Stimulated activated CD4-positive, alpha-beta T cell treated with anti-CD3 and anti-CD28 coated beads, Interleukin-15, amount 100 ng/mL, for 1 hour (primary cell): ENCODE measurements around the gene SLC6A3.

Source experiments
- DNase-seq, 2 donors: peaks; one replicate each; pipeline ENCODE4 v3.0.0-alpha.2; 2020; ENCODE audit warnings: low read depth in 1 of 2, low spot score in 1 of 2

The SLC6A3 gene

DNA sequence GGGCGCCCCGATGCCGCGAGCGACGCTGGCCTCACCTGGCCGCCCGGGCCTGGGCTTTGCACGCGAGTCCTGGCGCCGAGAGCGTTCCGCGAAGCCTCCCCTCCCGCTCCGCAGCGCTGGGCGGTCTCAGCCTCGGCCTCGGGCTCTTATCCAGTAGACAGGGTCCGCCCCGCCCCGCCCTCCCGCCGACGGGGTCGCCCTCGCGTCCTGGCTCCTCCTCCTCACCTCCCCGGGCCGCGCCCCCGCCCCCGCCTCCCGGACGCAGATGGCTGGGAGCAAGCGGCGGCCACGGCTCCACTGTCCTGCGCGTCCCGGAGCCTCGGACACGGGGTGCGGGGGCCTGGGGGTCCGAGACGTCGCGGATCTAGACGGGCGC, at the start of gene SLC6A3:
SLC6A3 (minus strand) TSS at position 128 of the 376 bp plus-strand sequence. CDS start 2,243 bp downstream, outside the sequence.
- DNase-seq, result no peak

- DNase-seq, result no peak
Measured at GRCh38 chr5:1493941-1494340, 48.7 kb upstream of the SLC6A3 start.

DNA sequence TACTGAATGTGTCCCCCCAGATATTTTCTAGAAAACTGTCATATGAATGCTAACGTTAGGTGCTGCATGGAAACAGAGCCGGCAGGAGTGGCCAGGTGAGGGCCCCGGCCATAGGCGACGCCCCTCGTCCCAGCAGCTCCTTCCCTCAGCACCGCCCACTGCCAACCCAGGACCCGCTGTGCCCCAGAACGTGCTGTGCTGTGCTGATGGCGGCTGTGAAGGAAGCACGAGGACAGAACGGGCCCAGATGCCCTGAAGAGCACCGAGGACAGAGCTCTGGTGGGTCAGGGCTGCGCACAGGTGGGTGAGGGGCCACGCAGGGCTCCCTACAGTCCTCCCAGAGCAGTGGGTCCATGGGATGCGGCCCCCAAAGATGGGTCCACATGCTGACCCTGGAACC, 48.2 kb upstream of the SLC6A3 start:
- DNase-seq, result no peak

DNA sequence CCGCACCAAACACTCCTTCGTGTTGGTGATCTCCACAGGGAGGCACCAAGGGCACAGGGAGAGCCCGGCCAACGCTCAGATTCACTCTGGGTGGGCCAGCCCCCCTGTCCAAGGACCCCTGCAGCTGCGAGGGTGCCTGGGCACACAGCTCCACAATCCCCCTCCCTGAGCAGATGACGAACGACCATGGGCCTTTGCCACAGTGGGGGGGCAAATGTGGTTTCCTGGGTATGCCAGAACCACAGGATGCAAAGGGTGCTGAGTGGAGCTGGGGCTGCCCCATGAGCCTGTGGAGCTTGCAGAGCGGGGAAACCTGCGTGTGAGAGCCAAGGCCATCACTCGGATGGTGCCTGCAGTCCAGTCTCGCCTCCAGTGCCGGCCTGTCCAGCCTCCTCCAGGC, 47.5 kb upstream of the SLC6A3 start:
- no peak for DNase-seq

- DNase-seq, result no peak
Measured at GRCh38 chr5:1490376-1490775, 45.1 kb upstream of the SLC6A3 start.

DNA sequence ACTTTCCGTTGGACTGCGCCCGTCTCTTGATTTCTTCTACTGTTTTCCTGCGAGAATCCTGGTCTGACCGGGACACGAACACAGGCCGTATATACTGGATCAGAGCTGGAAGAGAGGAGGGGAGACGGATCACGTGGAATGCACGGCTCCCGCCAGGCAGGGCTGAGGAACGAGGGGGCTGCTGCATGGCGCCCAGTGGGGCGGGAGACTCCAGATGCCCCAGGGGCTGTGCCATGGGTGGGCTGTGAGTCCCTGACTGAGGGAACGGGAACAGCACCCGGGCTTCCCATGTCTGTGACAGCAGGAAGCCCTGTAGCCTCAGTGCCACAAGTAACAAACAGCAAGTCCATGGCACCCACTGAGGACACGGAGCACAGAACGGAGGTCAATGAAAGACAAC, 44.5 kb upstream of the SLC6A3 start:
- no peak for DNase-seq

DNA sequence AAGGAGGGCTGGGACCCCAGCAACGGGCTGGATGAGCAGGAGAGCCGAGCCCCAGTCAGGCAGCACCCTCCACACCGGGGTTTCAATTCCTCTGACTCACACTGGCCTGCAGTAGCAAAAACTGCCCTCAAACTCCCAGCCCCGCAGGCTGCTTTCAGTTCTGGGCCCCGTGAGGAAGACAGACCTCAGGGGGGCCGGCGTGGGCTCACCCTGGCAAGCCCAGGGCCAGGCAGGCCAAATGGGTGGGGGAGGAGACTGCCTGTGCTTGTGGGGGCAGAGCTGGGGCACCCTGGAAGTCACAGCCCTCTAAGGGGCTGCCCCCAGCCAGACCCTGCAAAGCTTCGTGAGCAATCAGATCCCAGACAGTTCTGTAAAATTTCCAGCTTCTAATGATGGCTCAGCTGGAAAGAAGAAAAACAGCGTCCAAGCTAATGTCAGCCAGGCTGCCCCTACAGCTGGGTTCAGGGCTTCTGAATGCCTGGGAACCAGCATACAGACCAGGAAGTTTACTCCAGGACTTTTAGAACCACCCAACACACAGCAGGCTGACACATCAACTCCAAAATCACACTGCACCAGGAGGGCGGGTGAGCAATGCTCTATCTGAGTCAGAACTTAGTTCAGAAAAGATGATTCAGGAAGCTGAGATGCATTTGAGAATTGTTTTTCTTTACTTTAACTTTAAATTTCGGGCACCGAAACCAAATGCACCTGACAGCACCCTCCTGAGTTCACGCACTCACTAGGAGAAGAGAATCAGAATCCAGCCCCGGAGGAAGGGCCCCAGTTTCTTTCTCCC, 43.8 kb upstream of the SLC6A3 start:
- peak in 1 of 2 donors; percentile 15 for DNase-seq

DNA sequence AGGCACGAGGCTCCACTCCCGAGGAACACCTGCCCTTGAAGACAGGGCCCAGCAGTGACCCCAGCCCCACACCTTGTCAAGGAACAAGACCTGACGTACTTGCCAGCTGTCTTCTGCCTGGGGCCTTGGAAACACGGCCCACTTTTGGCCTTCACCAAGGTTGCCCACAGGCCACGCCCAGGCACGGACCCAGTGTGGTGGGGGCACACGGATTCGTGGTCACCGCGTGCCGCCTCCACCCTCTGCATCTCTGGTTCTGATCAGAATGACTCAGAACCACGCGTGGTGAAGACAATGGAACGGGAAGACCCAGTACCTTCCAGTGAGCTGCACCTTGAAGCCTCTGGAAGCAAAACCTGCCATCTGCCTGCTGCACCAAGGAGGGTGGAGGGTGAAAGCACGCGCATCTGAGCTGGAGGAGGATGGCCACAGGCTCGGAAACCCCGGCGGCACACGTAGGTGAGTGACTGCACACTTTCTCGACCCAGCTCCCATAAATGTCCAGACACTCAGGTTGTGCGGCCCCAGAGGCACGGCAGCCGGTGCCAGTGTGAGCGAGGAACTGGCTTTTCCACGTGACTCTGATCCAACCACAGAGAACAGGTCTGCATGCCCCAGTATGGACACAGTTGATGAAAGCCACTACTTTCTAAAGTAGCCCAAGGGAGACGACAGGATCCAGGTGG, 42.0 kb upstream of the SLC6A3 start:
- no peak for DNase-seq

- DNase-seq, result no peak
Measured at GRCh38 chr5:1486271-1486670, 41.0 kb upstream of the SLC6A3 start.

DNA sequence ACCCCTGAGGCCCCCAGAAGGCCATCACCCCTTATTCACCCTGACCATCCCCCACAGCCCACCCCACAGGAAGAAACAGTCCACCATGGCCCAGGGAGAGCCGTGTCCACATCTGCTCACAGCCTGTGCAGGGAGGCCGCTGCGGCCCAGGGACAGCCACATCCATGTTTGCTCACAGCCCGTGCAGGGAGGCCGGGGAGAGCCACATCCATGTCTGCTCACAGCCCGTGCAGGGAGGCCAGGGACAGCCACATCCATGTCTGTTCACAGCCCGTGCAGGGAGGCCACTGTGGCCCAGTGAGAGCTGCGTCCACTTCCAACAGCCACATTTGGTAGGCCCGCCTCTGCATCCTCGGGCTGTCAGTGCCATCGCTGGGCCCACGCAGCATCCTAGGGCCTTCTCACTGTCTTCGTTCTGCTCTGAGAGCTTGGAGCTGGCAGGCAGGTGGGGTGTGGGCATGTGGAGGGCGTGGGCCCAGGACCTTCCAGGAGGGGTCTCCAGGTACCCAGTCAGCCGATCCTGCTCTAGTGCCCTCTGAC, 40.4 kb upstream of the SLC6A3 start:
- DNase-seq, result no peak

GRCh38 chr5:1484730-1485578, 39.7 kb upstream of the SLC6A3 start:
- no peak for DNase-seq

DNA sequence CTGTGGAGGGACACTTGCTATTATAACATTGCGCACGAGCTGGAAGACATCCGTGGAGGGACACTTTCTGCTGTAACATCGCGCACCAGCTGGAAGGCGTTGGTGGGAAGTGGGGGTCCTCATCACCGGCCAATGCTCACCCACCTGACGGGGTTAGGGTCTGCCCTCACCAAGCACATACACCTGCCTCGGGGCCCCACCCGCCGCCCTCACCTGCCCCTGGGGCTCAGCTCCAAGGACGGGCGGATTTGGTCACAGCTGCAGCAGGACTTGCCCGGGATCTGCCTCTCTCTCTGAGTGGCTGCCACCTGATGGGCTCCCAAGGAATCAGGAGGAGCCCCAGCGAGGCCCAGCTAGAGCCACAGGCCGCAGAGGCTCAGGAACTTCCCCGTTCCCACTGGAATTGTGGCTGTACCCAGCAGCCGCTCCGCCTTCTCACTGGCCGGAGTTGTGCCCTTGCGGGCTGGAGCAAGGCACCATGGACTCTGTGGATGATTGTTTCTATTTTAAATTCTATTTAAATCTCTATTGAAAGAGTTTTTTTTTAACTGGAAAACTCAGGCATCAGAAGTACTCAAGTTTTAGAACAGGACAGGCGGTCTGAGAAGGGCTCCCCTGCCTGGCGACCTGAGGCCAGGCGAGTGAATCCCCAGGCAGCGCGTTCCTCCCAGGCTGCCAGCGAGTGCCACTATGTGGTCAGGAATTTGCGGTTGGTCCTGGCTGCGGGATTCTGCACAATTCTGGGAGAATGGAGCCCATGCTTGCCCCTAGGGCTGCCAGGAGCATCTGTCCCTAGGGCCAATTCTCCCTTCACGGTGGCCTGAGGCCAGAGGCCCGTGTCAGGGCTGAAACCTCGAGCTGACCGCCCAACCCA, 38.9 kb upstream of the SLC6A3 start:
- DNase-seq, result no peak

DNA sequence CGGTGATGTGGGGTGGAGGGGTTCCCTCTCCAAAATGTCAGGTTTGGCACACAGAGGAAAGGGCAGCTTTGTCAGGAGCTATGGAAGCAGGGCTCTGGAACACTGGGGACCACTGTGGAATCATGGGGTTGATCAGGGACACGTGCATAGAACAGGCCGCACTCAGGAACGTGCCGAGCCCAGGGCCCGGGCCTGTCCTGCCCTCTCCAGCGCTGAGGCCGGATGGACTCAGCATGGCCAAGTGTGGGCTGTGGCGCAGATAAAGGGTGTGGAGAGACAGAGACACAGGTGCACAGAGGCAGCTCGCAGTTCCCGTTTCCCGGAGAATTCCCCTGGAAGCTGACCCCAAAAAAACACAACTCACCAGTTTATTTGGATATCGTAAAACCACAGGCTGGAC, 37.8 kb upstream of the SLC6A3 start:
- DNase-seq, result no peak

- DNase-seq, result no peak
Measured at GRCh38 chr5:1481959-1482331, 36.7 kb upstream of the SLC6A3 start.

DNA sequence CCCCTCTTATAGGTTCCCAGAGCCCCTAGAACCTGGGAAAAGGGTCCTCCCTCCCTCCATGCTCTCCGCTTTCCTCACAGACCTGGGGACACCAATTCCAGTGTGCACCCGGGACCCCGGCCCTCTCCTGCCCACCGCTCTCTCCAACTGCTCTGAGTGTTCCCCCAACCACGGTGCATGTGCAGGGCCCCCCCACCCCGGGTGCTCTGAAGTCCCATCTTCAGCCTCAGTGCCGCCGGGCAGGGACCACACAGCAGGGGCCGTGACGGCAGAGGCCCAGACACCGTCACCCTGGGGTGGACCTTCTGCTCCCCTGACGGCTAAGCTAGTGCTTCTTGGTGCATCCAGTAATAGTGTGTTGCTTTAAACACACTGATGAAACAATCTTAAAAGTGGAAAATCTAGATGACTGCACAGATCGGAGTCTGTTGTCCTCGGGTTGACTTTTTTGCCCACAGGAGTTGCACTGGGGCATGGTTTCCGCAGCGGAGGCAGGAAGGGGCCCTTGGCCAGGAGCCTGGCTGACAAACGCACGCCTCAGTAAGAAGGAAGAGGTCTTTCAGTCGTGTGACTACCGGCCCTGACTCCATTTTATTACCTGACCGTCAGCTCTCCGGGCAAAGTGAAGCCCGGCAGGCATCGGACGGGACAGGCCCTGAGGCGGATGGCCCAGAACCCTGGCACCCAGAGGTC, 36.2 kb upstream of the SLC6A3 start:
- no peak for DNase-seq

GRCh38 chr5:1480806-1481205, 35.6 kb upstream of the SLC6A3 start:
- DNase-seq, result no peak

DNA sequence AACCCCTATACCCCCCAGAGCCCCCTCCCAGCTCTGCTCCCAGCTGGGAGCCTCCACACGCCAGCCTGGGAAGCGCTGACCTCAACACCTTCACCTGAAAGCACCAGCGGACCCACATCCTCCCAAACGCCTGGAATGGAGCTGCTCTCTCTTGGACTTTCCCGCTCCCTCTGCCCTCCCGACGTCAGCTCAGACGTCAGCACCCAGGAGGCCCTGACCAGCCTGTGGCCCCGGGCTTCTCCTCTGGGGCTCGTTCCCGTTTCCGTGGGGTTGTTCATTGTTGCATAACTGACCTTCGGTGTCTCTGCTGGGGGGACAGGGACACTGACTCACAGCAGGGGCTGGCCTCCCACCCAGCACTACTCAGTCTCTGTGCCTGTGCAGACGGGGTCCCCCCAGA, 35.0 kb upstream of the SLC6A3 start:
- DNase-seq, result no peak

DNA sequence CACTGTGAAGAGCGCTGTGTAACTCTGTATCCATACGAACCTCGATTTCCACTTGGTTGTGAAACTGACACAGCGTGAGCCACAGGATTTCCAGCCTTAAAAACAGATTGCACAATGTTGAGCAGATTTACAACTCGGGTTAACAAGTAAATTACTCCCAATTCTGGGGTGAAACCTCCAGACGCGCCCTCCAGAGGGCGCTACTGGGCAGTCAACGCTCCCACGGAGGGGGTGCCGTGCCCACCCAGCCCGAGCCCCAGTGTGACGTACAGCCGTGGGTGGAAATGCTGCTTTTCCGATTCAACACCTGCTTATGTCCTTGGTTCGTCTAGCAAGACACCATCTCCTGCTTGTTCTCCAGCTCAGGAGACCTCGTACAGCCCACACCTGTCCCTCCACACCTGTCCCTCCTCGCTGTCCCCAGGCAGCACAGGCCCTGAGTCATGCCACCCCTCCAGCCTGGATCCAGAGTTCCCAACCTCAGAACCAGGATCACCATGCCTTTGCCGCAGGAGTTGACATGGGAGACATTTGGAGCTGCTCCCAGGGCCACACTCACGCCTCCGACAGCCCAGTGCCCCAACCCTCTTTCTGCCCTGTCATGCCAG, 34.4 kb upstream of the SLC6A3 start:
- DNase-seq, result peak in 1 of 2 donors; percentile 20

- no peak for DNase-seq
Measured at GRCh38 chr5:1479066-1479465, 33.8 kb upstream of the SLC6A3 start.
